Stimulated activated CD8-positive, alpha-beta memory T cell treated with anti-CD3 and anti-CD28 coated beads, Interleukin-15, amount 100 ng/mL, for 4 hours (primary cell): ENCODE measurements around the gene POU2F3.

Experiments used
- DNase-seq, 2 donors: peaks; one replicate each; pipeline ENCODE4 v3.0.0-alpha.2; 2020; ENCODE audit warnings: low read depth in 2 of 2

POU2F3 gene

DNA sequence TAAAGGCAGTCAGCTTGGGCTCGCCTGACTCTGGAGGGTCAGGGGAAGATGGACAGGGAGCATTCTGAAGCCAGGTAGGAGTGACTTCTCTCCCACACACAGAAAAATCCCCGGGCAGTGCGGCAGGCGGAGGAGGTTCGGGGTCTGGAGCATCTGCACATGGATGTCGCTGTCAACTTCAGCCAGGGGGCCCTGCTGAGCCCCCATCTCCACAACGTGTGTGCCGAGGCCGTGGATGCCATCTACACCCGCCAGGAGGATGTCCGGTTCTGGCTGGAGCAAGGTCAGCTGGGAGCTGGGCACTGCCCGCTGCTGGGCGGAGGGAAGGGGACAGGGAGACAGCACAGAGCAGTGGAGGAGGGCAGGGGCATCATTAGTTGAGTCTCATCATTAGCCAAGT lies 13.2 kb upstream of the POU2F3 start:
- no peak for DNase-seq

DNA sequence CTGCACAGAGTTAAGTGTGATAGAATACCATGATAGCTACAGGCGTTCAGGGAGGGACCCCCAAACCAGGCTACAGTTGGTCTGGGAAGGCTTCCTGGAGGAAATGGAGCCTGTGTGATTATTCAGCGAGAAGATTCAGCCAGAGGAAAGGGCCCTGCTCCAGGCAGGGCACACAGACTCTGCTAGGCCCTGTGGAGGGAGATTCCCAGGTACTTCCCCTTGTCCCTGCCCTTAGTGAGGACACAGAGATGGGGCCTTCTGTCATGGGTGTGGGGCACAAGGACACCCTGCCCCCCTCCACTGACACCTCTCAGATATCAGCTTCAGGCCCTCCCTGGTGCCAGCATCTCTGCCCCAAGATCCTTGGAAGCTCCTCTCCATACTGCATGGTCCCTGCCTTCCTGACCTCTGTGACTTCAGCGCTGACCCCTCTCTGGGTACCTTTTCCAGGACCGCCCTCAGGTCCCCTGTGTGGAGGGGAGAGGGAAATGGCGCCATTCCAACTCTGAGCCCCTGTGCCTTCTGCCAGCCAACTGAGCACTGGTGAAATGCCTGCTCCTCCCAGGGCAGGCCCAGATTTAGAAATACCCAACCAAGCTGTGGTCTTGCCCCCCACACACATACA lies 12.6 kb upstream of the POU2F3 start:
- no peak for DNase-seq

- DNase-seq, result no peak
Measured at GRCh38 chr11:120228794-120229384, 11.1 kb upstream of the POU2F3 start.

DNA sequence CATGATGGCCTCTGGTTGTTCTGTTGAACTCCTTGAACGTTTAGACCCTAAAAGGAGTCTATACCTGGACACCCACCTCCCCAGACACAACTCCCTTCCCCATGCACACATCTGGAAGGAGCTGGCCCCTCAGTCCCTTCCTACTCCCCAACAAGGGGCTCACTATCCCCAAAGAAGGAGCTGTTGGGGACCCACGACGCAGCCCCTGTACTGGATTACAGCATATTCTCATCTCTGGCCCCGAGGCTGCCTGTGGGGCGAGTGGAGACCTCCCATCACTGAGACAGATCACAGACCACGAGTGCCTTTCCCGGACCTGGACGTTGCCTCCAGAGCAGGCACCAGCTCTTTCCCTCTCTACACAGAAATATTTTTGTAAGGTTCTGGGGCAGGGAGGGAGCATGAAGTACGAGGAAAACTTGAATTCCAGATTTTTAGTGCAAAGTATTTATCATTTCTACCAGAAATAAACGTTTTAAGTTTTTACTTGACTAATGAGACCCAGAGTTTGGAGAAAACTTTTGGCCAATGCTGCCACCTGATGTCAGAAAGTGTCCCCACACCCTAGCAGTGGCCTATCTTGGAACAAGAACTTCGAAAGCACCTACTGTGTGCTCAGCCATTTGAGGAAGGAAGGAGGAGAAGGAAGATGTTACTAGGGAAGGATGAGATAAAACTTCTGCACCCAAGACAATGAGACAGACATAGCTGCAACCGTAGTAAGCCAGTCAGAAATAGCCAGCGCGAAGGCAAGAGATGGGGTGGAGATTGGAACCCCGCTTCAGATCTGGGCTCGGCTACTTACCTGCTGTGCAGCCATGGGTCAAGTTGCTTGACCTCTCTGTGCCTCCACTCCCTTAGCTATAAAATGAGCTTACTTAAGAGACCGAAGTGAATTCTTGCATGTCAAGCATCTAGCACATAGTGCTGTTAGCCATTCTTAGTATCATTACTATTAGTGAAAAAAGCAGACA lies 10.2 kb upstream of the POU2F3 start:
- no peak for DNase-seq

GRCh38 chr11:120230433-120231071 lies 9.4 kb upstream of the POU2F3 start:
- no peak for DNase-seq

GRCh38 chr11:120231963-120232362 lies 8.0 kb upstream of the POU2F3 start:
- DNase-seq, result no peak

DNA sequence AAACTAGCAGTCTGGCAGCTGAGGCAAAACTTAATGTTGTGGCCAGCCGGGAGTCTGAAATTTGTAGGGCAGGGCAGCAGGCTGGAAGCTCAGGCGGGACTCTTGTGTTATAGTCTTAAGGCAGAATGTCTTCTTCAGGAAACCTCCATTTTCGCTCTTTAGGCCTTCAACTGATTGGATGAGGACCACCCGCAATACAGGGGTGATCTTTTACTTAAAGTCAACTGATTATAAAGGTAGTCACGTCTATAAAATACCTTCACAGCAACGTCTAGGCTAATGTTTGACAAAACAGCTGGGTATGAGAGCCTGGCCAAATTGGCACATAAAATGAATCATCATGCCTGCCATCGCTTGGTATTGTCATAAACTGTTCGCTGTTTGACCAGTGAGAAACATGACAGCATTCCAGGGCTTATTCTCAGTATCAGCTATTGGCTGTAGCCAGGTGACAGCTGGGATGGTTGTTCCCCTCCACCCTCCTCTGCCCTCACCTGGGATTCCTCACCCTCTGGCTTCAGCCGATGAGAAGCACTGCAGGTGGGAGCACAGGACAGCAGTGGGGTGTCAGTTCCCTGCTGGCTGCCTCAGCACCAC lies 6.6 kb upstream of the POU2F3 start:
- no peak for DNase-seq

- no peak for DNase-seq
Measured at GRCh38 chr11:120235024-120235628, 4.8 kb upstream of the POU2F3 start.

- DNase-seq, result no peak
Measured at GRCh38 chr11:120236169-120237107, 3.5 kb upstream of the POU2F3 start.

GRCh38 chr11:120238968-120239620 lies 846 bp upstream of the POU2F3 start:
- no peak for DNase-seq

DNA sequence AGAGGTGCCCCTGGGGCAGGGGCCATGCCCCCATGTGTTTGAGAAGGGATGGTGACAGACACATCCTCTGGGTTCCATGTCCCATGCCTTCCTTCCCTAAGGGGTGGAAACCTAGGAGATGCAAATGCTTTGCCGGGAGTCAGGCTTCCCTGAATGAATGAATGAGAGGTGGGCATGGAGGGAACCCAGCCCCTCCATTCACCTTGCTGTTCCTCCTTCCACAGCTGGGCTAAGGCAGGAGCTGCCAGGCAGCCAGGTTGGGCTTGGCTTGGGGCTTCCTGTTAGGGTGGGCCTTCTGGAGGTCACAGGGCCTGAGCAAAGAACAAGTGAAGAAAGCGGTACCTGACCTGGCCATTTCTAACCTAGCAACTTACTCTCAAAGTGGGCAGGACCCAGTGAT lies 926 bp downstream of the POU2F3 start:
- DNase-seq, result no peak

GRCh38 chr11:120241277-120241676 lies 1.3 kb downstream of the POU2F3 start:
- DNase-seq, result no peak

DNA sequence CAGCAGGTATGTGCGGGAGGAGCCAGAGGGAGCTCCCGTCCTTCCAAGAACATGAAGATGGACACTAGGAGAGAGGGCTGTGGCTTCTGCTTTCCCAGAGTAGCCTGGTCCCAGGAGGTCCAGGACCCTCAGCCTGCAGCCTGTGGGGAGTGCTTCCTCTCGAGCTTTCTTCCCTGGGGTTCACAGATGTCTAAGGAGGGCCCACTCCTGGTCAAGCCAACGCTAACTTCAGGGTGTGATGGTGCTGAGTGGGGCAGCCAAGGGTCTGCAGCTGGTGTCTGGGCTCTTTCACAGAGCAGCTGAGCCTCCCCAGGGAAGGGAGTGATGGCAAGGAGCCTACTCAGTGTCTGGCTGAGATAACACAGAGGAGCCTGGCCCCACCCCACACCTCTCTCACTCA lies 3.3 kb downstream of the POU2F3 start:
- DNase-seq, result no peak

- DNase-seq, result no peak
Measured at GRCh38 chr11:120244476-120245365, 4.8 kb downstream of the POU2F3 start.

GRCh38 chr11:120245434-120245833 lies 5.5 kb downstream of the POU2F3 start:
- no peak for DNase-seq

GRCh38 chr11:120248551-120249278 lies 8.8 kb downstream of the POU2F3 start:
- DNase-seq, result no peak

DNA sequence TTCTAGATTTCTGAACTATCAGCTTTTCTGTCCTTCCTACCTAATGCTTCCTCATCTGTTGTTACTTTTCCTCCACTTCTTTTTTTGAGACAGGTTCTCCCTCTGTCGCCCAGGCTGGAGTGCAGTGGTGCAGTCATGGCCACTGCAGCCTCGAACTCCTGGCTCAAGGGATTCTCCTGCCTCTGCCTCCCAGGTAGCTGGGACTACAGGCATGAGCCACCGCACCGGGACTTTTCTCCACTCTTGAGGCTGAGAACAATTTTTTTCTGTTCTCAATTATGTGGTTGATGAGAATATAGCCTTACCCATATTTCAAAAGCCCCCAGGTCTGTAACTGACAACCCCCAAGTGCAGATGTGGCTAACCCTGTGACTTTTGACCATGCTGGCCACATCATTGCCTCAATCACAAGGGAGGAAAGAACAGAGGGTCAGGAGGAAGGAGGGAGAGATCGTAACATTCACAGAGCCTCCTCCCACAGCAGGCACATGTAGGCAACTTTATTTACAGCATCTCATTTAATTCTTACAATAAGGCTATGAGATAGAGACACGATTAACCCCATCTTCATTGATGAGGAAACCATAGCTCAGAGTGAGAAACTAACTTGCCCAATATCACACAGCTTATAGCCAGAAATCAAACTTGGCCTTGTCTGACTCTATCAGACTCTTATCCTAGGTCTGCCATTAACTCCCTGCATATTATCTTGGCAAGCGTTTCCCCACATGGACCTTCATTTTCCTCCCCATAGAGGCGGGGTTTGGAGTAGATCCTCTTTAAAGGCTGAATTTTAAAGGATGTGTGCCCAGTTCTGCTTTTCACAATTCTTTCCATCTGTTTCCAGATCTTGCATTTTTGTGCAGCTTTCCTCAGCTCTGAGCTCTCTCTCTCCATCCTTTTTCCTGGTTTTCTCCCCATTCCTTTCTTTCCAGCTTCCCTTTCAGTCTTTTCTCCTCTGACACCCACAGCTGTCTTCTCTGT lies 9.6 kb downstream of the POU2F3 start:
- no peak for DNase-seq
